Spleen (tissue), 11 donors: Measurements from ENCODE around the gene MLXIP. TPM values are rescaled to one million over a fixed set of nuclear protein-coding genes. Genes with fewer than 3 reads are reported as not detected.
"Not testable (repeated sequence)": the region's sequence is repeated elsewhere in the genome, so short reads cannot be mapped to it uniquely, and the experiment has no call there.

Source experiments
- DNase-seq: peaks from one replicate; pipeline ENCODE4 v3.0.0-alpha.2; 2020
- H3K27ac ChIP-seq, 8 donors: fragments of 200-600 bp; sonication (generic) in 7 of 8; 1 replicate in 4 of 8; 2 replicates in 4 of 8; pipeline versions ENCODE4 v1.5.0 to v1.8.0; 2016 to 2021; ENCODE audit warnings: inconsistent platforms in 4 of 8, mild to moderate bottlenecking in 4 of 8, moderate library complexity in 1 of 8
- H3K27me3 ChIP-seq, 7 donors: fragments of 200-600 bp; sonication (generic) in 6 of 7; replicated peaks in 1 of 7; 1 replicate in 4 of 7; 2 replicates in 3 of 7; pipeline versions ENCODE4 v1.5.0 to v1.8.0; 2016 to 2021; ENCODE audit warnings: inconsistent platforms in 3 of 7, mild to moderate bottlenecking in 1 of 7
- H3K36me3 ChIP-seq, 6 donors: fragments of 200-600 bp; sonication (generic) in 5 of 6; 1 replicate in 4 of 6; 2 replicates in 2 of 6; pipeline versions ENCODE4 v1.5.0 to v1.8.0; 2016 to 2021; ENCODE audit warnings: inconsistent platforms in 2 of 6
- H3K4me1 ChIP-seq, 6 donors: fragments of 200-600 bp; sonication (generic) in 5 of 6; 1 replicate in 3 of 6; 2 replicates in 3 of 6; pipeline versions ENCODE4 v1.5.0 to v1.8.0; 2016 to 2021; ENCODE audit warnings: inconsistent platforms in 3 of 6
- H3K4me3 ChIP-seq, 8 donors: fragments of 200-600 bp; sonication (generic) in 7 of 8; 1 replicate in 4 of 8; 2 replicates in 4 of 8; pipeline versions ENCODE4 v1.5.0 to v1.8.0; 2016 to 2021; ENCODE audit warnings: inconsistent platforms in 4 of 8, mild to moderate bottlenecking in 4 of 8, moderate library complexity in 2 of 8
- H3K9me3 ChIP-seq, 8 donors: fragments of 200-600 bp; sonication (generic) in 7 of 8; 1 replicate in 4 of 8; 2 replicates in 4 of 8; pipeline versions ENCODE4 v1.5.0 to v1.8.0; 2016 to 2021; ENCODE audit warnings: inconsistent platforms in 4 of 8
- CTCF ChIP-seq, 11 experiments: fragments of 200-600 bp in 7 of 11; fragments of 450-650 bp in 4 of 11; sonication (generic) in 4 of 11; IDR thresholded peaks in 8 of 11; conservative IDR thresholded peaks in 3 of 11; 1 replicate in 7 of 11; 2 replicates in 4 of 11; pipeline versions ENCODE4 v1.4.0 to v1.8.0; 2016 to 2021; ENCODE audit warnings: antibody characterized with exemption in 11 of 11, inconsistent platforms in 4 of 11, mild to moderate bottlenecking in 1 of 11
- POLR2A ChIP-seq, 3 donors: fragments of 450-650 bp; IDR thresholded peaks; one replicate each; pipeline ENCODE4 v1.5.1; 2017; ENCODE audit warnings: antibody characterized with exemption in 3 of 3, mild to moderate bottlenecking in 1 of 3
- POLR2AphosphoS5 ChIP-seq, 3 donors: sonication (generic); formaldehyde crosslinking; IDR thresholded peaks; one replicate each; pipeline ENCODE4 v1.5.1; 2017; ENCODE audit warnings: antibody characterized with exemption in 3 of 3
- WGBS, 5 donors: extraction: QIAGEN DNeasy Blood & Tissue Kit in 3 of 5; methylation state at CpG; one replicate each; pipeline versions ENCODE4 v1.1.5 to v1.1.7; 2013 to 2018; 5-methylcytosine and 5-hydroxymethylcytosine counted together
- intact Hi-C: fragments of 100-400 bp; cut with DNase I; formaldehyde crosslinking; loops from one replicate; pipeline ENCODE4 v1.15.0; 2023; ENCODE audit warnings: low total_unique reads
- polyA plus RNA-seq, 3 donors: library from polyadenylated mRNA; stranded (reverse); fragments of 200-250 nt; gene quantifications; one replicate each; pipeline ENCODE4 v1.2.1, GENCODE V29; 2013
- total RNA-seq, 7 donors: library from RNA; depleted of rRNA in 3 of 7; stranded (reverse); fragments of >200 nt in 3 of 7; fragmentation: NEBNext Ultra II Directional in 4 of 7; extraction: Animal tissue kit (Norgen Biotek cat#: 25700) in 4 of 7; gene quantifications; one replicate each; pipeline versions ENCODE4 v1.1.0 to v1.2.1, GENCODE V29; 2016 to 2021
- donor health status: healthy with polysubstance abuse.
- donor health status: DM: no; HTN: no; CAD: no; lungs with moderate emphysema.
- donor health status: DM: no; HTN: no; CAD: no.
- donor health status: Bipolar disorder and iron deficiency.
- donor health status: healthy.
- donor health status: DM: no; HTN: no; CAD: no.
- donor health status: DM: yes; HTN: yes; CAD: no.

The MLXIP gene
- total and polyA plus RNA-seq, 10 donors = 7.8 to 97.1 (median 66.8) TPM

GRCh38 chr12:122104844-122105243 lies 26.3 kb downstream of the MLXIP start:
- no peak for DNase-seq
- TF ChIP-seq POLR2AphosphoS5 (IDR thresholded peaks at IDR 0.05) (no peak), POLR2A (IDR thresholded peaks at IDR 0.05) (no peak), CTCF (IDR thresholded peaks at IDR 0.05 in 8 of 11, conservative IDR thresholded peaks at IDR 0.05 in 3 of 11) (no peak)
- Histone ChIP-seq H3K4me3 (no peak overlapping the region), H3K4me1 (peaks cover 33 to 97% (median 77%) of the 10 kb centered on the region in 6 donors), H3K9me3 (no peaks in the 10 kb centered on the region), H3K27ac (peak overlapping the region in 3 of 8 donors; percentile 37 to 64 (median 42)), H3K27me3 (no peaks in the 10 kb centered on the region), H3K36me3 (peaks cover 0 to 10% (median 0%) of the 10 kb centered on the region in 6 donors)
- WGBS, 5 donors = 11 to 22% (median 17%) methylated on average over 7 of the region's 7 CpGs
- intact Hi-C loops = no loop called here

- H3K36me3 ChIP-seq, H3K27me3 ChIP-seq, H3K4me3 ChIP-seq, H3K9me3 ChIP-seq, DNase-seq, intact Hi-C loops: not testable (repeated sequence)
- WGBS, 5 donors = 34 to 70% (median 38%) methylated on average over 11 of the region's 11 CpGs
- Histone ChIP-seq H3K27ac (peak overlapping the region in 3 of 8 donors; percentile 37 to 64 (median 42)), H3K4me1 (peaks cover 26 to 97% (median 74%) of the 10 kb centered on the region in 6 donors)
Observed at GRCh38 chr12:122105496-122105895, 26.9 kb downstream of the MLXIP start.

- Histone ChIP-seq H3K27me3 (no peaks in the 10 kb centered on the region), H3K9me3 (no peaks in the 10 kb centered on the region), H3K36me3 (peaks cover 0 to 10% (median 0%) of the 10 kb centered on the region in 6 donors), H3K27ac (peak overlapping the region in 2 of 8 donors; percentile 70 to 73), H3K4me1 (peaks cover 19 to 94% (median 65%) of the 10 kb centered on the region in 6 donors), H3K4me3 (no peak overlapping the region)
- TF ChIP-seq POLR2A (IDR thresholded peaks at IDR 0.05) (no peak), POLR2AphosphoS5 (IDR thresholded peaks at IDR 0.05) (no peak), CTCF (IDR thresholded peaks at IDR 0.05 in 8 of 11, conservative IDR thresholded peaks at IDR 0.05 in 3 of 11) (no peak)
- WGBS, 5 donors = 83 to 90% (median 86%) methylated on average over 8 of the region's 8 CpGs
- no peak for DNase-seq
- intact Hi-C loops = no loop called here
Observed at GRCh38 chr12:122106843-122107242, 28.3 kb downstream of the MLXIP start.

- H3K27ac ChIP-seq = peak overlapping the region in 4 of 8 donors; percentile 9 to 73 (median 63)
- H3K4me1 ChIP-seq = peaks cover 19 to 90% (median 64%) of the 10 kb centered on the region in 6 donors
- H3K36me3 ChIP-seq = peaks cover 0 to 10% (median 0%) of the 10 kb centered on the region in 6 donors
Observed at GRCh38 chr12:122107261-122107660, 28.7 kb downstream of the MLXIP start.

More at GRCh38 chr12:122107261-122107660, 28.7 kb downstream of the MLXIP start:
- no peak overlapping the region for H3K4me3 ChIP-seq
- no peaks in the 10 kb centered on the region for H3K9me3 ChIP-seq
- intact Hi-C loops = no loop called here
- 81 to 88% (median 83%) methylated on average over 6 of the region's 6 CpGs for WGBS, 5 donors
- TF ChIP-seq CTCF (IDR thresholded peaks at IDR 0.05 in 8 of 11, conservative IDR thresholded peaks at IDR 0.05 in 3 of 11) = no peak
- no peak for TF ChIP-seq POLR2AphosphoS5 (IDR thresholded peaks at IDR 0.05)
- TF ChIP-seq POLR2A (IDR thresholded peaks at IDR 0.05) = no peak
- DNase-seq = no peak
- H3K27me3 ChIP-seq = no peaks in the 10 kb centered on the region
